Brain pericyte (primary cell): ENCODE results near the gene SFT2D3.

Experiments used
- DNase-seq: peaks from one replicate; pipeline ENCODE4 v3.0.0-alpha.2; 2012; ENCODE audit warnings: low read depth, low spot score

The SFT2D3 gene

DNA sequence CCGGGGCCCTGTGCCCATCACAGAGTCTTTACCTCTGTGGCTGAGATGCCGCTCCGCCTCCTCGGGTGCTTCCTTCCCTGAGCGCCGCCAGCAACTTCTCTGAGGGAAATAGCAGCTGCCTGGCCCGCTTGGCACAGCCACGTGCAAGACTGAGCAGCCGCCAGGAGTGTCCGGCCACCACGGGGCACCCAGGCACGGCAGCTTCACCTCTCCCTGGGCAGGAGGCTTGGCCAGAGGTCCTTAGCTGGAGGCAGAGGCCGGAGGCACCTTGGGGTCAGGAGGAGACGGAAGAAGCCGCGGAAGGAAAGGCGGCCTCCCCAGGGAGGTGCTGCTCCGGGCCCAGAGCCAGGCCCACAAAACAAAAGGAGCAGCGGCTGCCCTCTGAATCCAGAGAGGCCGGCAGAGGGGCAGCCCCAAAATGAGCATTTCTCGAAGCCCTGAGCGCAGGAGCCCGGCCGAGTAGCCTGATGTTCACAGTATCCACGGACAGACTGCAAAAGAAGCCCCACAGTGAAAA is 20.0 kb upstream of the SFT2D3 start:
- DNase-seq, result no peak

DNA sequence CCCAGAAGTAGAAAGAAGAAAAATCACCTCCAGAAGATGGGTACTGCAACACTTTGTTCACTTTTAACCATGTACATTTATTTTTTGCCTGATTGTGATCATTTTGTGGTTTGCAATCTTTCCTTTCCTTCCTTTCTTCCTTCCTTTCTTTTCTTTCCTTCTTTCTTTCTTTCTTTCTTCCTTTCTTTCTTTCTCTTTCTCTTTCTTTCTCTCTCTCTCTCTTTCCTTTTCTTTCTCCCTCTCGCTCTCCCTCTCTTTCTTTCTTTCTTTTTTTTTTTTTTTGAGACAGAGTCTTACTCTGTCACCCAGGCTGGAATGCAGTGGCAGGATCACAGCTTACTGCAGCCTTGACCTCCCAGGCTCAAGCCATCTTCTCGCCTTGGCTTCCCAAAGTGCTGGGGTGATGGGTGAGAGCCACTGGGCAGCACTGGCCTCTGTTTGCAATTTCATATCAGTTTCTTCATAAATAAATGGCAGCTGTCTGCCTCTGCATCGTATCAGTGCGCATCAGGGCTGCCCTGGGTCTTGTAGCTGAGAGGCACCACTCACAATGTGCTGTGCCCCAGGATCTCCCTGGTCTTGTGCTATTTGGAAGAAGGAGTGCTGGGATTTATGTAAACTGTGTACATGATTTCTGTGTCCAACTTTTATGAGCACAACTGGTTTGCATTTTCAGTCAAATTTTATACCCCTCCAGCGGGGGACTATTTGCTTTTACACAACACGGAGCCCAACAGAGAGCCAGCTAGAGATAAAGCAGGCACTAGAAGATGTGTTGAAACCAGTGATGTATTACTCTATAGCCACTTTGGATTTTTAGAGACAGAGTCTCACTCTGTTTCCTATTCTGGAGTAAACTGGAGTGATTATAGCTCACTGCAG is 19.1 kb upstream of the SFT2D3 start:
- DNase-seq, result no peak

DNA sequence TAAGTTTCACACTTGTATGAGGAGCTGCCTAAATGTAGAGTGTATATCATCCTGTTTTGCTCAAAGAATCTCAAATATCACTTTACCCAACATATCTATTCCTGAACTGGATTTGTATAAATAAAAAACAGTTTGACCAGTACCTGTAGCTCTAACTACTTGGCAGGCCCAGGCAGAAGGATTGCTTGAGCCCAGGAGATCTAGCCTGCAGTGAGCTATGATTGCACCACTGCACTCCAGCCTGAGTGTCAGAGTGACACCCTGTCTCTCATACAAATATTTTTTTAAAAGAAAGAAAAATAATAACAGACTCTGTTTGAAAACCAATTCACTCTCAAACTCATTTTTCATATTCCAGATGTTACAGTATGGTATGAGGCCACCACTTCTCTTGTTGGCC is 18.2 kb upstream of the SFT2D3 start:
- DNase-seq, result no peak

DNA sequence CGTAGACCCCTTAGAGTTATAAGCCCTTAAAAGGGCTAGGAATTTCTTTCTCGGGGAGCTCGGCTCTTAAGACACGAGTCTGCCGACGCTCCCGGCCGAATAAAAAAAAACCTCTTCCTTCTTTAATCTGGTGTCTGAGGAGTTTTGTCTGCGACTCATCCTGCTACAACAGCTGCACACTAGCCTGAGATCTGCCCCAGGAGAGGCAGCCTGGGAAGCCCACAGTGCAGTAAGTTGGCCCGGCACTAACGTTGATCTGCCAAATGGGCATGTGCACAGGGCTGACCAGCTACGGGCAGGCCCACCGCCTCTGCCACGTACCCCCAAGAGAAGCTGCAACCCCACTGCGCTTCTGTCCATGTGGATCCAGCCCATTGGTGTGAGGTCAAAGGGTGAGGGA is 17.5 kb upstream of the SFT2D3 start:
- DNase-seq, result no peak

DNA sequence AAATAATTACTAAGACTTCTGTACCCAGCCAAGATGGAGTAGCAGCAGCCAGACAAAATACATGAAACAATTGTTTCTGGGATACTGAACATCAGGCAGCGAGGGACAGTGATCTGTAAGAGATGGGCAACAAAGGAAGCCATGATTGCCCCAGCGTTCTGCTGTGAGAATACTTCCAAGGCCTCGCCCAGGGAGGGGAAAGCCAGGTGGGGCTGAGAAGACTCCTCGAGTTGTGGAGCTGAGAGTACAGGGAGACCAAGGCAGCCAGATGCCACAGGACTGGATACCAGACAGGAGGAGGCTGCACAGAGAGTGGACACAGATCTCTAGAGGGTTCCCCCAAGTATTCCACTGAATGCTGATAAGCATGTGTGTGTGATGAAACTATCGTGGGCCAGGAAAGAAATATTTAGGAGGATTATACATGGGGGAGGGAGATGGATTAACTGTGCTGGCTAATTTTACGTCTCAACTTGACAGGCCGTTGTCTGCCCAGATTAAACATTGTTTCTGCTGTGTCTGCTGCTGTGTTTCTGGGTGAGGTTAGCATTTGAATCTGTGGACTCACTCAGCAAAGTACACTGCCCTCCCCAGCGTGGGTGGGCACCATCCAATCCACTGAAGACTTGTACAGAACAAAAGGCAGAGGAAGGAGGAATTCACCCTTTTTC is 15.8 kb upstream of the SFT2D3 start:
- no peak for DNase-seq

DNA sequence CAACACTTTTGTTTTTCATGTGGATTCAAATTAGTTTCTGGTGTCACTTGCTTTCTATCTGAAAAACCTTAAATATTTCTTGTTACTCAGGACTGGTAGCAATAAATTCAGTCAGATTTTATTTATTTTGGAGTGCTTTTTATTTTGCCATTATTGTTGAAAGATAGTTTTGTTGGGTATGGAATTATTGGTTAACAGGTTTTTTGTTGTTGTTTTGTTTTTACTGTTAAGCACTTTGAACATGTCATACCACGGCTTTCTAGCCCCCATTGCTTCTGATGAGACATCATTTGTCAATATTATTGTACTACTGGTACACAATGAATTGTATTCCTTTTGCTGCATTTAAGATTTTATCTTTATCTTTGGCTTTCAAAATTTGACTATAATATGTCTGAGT is 12.9 kb upstream of the SFT2D3 start:
- DNase-seq, result no peak

DNA sequence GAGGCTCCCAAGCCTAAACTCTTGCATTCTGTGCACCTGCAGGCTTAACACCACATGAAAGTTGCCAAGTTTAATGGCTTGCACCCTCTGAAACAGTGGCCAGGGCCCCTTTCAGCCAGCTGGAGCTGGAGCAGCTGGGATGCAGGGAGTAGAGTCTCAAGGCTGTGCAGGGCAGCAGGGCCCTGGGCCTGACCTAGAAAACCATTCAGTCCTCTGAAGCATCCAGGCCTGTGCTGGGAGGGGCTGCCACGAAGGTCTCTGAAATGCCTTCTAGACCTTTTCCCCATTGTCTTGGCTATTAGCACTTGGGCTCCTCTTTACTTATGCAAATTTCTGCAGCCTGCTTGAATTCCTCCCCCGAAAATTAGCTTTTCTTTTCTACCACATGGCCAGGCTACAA is 10.6 kb upstream of the SFT2D3 start:
- DNase-seq, result no peak

DNA sequence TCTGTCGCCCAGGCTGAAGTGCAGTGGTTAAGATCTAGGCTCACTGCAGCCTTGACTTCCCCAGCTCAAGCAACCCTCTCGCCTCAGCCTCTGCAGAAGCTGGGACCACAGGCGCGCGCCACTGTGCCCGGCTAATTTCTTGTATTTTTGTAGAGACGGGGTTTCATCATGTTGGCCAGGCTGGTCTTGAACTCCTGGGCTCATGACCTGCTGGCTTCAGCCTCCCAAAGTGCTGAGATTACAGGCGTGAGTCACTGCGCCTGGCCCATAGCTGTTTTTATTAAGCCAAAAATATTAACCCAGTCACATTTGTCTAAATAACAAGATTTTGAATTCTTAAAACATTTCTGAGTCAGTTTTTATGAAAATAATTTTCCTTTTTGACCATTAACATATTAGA is 6.3 kb upstream of the SFT2D3 start:
- DNase-seq, result no peak

DNA sequence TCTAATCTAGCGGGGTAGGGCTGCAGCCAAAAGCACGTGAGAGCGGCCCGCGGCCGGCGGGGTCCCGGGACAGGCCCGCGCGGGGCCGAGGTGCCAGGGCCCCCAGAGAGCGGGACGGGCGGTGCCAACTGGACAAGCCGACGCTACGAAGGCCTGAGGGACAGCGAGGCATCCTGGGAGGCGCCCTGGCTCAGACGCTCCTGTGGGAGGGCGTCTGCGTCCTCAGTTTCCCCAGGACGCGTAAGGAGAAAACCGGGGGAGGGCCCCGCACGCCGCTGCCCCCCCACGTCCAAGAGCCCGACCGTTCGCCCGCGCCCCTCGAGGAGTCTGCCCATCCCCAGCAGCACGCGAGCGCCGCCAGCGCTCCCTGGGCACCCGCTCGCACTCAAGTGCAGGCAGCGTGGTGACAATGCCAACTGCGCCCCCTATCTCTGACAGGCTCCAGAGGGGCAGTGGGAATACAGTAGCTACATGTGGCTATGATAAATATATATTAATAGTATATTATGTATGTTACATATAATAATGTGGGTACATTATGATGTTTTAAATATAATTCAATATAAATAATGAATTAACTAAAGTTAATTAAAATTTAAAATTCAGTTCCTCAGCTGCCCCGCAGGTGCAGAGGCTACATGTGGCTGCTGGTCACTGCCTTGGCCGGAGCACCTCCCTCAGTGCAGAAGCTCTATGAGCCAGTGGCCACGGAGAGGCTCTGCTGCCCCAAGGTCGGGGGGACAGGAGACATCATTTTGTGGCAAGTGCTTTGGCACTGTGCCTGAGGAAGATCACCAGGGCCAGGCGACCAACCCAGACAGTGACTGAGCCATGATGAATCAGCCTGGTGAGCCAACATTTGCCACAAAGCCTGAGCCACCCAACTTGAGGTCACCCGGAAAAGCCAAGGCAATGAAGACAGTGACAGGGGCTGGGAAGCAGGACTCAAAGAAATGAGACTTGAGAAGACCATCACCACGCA is 5.5 kb upstream of the SFT2D3 start:
- DNase-seq, result no peak

DNA sequence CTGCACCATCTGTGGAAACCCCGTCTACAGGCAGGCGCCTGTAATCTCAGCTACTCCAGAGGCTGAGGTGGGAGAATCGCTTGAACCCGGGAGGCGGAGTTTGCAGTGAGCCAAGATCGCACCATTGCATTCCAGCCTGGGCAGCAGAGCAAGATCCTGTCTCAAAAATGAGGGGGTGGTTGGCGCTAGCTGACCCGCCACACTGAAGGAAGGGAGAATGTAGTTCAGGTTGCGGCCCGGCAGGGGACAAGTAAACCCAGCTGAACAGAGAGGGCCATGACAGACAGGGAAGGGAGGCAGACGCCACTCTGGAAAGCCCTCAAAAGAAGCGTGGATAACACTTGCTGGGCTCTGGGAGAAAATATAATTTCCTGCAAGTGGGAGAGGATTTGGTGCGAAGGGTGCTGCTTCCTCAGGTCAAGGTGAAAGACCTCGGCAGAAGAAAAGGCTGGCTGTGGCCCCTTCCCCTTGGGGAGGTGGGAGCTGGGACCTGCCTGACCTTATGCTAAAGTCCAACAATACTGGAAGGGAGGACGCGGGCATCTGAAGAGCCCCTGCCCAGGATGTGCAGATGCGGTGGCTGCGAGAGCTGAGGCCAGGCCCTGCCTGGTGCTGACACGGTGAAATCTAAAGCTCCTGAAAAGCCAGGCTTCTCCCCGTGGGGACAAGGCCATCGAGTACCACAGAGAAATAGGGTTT is 3.7 kb upstream of the SFT2D3 start:
- DNase-seq, result no peak

DNA sequence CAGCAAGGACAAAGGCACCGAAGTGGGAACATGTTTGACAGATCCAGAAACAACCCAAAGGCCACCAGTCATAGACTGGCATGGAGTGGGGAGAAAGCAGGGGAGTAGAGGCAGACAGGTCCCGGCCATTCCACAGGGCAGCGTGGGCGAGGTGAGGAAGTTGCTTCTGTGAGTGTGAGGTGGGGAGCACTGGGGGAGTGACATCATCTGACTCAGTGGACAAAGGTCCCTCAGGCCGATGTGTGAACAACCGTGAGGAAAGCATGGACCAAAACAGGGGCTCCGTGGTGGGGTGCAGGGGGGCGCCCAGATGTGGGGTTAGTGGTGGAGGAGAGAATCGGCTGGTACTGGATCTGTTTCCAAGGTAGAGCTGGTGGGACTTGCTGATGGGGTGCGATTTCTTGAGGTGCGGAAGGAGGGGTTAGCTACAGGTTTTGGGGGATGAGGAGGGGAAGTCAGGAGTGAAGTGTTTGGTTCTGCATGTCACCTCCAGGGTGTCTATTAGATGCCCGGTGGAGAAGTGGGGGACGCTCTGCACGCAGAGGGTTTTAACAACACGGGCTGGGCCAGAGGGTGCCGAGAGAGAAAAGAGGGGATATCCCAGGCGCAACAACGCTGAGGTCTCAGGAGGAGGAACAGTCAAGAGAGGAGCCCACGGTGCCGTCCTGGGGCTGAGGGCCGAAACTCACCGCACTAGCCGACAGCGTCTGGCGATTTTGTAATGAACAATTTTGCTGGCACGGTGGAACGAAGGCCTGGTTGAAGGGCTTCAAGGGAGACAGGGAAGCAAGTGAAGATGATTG is 2.5 kb upstream of the SFT2D3 start:
- no peak for DNase-seq

DNA sequence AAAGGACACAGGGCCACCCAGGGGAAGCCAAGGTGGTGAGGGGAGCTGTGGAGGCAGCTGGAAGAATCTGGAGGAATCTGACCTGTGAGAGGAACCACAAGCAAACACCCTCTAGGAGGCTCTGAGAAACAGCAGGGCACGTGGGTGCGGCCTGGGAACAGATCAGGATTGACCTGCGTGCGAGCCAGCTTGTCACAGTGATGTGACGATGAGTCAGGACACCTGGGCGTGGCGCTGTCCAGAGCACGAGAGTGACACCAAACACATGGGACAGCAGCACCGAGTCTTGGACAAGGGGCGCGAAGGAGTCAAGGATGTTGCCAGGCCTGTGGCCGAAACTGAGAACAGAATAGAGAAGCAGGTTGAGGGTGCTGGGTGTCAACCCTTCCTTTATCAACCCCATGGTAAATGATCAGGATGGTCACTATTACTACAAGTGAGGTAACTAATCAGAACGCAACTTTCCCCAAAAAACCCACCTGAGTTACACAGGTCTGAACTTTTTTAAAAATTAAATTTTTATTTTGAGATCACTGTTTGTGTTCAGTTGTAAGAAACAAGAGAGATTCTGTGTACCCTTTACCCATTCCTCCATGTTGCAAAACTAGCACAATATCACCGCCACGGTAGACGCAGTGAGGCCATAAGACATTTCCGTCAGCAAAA is 637 bp upstream of the SFT2D3 start:
- no peak for DNase-seq

DNA sequence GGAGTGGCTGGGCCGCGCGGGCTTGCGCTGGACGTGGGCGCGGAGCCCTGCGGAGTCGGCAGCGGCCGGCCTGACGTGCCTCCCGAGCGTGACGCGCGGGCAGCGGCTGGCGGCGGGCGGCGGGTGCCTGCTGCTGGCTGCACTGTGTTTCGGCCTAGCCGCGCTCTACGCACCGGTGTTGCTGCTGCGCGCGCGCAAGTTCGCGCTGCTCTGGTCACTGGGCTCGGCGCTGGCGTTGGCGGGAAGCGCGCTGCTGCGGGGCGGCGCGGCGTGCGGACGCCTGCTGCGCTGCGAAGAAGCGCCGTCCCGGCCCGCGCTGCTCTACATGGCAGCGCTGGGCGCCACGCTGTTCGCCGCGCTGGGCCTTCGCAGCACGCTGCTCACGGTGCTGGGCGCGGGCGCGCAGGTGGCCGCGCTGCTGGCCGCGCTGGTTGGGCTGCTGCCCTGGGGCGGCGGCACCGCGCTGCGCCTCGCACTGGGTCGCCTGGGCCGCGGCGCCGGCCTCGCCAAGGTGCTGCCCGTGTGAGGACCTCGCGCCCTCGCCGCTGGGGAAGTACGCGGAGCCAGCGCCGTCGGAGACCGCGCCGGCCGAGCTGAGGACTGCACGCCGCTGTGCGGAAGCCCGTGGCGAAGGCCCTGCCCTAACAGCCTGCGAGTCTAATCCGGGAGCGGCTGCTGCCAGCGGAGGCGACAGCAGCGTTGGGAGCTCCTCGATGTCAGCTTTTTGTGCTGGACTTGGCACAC is 526 bp downstream of the SFT2D3 start:
- DNase-seq, result no peak

DNA sequence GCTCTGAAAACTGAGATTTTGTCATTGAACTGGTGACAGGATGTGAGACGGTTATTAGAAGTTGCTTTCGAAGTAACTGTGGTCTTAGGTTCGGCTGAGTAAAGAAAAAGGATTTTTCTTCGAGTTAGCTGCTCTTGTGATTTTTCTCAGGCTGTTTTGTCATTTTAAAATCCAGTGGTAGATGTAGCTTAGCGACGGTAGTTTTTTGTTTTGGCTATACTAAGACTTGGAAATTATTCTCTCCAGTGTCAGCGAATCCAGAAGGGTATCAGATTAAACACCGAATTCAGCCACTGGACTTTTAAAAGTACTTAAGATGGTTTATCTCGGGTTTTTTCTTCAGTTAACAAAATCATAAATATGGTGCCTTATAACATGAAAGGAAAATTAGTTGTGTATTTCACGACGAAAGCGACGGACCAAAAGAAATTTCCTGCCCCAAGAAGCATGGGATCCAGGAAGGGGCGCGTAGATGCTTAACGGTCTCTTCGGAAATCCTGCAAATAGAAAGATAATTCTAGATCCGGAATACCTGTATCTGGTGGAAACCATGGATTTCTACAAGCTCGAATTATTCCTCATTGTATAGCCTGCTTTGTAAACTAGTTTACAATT is 1.2 kb downstream of the SFT2D3 start:
- DNase-seq, result no peak

DNA sequence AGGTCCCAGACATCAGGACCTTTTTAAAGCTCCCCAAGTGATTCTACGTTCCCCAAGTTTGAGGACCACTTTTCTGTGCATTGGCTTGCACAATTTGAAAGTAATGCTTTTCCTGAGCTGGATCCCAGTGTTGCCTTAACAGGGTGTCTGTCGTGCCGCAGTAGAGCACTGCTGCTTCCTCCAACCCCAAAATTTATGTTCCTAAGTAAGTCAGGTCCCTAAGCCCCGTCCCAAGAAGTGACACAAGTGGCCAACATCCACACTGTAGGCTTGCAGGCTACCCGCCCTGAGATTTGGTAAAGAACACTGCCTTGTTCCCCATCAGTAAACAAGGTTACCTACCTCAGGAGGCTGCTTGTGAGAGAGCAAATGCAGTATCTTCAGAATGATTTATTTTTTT is 2.0 kb downstream of the SFT2D3 start:
- DNase-seq, result no peak

DNA sequence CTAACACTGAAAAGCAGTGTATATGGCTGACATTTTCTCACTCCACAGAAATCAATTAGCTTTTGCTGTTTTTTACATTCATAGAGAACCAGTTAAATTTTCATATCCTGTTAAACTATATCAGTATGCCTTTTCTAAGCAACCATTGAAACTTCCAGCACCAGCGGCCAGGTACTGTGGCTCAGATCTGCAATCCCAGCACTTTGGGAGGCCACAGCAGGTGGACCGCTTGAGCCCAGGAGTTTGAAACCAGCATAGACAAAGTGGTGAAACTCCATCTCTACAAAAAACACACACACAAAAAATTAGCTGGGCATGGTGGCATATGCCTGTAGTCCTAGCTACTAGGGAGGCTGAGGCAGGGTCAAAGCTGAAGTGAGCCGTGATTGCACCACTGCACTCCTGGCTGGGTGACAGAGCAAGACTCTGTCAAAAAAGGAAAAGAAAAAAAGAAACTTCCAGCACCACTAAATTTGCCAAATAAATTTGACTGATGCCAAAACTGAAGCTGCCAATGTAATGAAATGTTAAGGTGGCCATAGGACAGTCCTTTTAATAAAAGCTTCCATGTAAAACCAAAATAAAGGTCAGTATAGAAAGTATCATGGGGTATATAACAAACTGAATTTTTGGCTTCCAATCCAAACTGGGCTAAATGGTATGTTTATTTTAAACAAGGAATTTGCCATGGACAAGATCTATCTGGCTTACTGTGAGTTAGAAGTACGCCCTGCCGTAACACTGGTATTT is 3.5 kb downstream of the SFT2D3 start:
- no peak for DNase-seq

DNA sequence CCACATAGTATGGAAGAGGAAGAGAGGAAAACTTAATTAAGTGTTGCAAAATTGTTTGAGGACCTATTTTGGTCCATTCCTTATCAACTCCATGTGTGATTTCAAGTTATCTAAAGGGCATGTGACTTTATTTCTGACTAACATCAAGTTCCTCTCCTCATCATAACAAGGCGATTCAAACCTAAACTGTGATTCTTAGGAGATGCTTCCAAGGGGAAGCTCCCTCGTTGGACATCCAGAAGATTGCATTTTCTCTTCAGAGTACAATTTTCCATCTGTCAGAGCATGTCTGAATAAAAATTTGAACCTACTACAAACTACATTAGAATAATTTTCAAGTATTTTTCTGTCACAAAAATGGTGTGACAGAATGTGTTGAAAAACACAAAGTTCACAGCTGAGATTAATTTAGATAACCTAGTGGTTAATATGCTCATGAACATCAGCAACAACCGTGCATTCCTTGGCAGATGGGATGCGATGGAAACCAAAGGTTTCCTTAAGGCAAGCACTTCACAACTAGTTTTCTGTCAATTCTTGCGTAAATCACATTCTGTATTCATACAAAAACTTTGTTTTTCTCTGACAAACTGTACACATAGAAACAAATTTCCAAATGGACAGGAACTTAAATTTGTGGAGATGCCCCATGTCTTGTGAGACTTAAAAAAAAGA is 4.2 kb downstream of the SFT2D3 start:
- no peak for DNase-seq
